GM23338 (cell line): Measurements from ENCODE around the gene SHB. TPM values are rescaled to one million over a fixed set of nuclear protein-coding genes. Genes with fewer than 3 reads are reported as not detected.

Source experiments
- ATAC-seq: fragments of 200-7000 bp; cut with Tn5 transposase; 3 replicates; pipeline ENCODE4 v1.9.1; 2020
- DNase-seq: peaks from one replicate; pipeline ENCODE4 v3.0.0-alpha.2; 2015; ENCODE audit warnings: low spot score
- H2AFZ ChIP-seq: fragments of 200-600 bp; sonication (generic); 2 replicates; pipeline ENCODE4 v1.8.0; 2016; ENCODE audit warnings: antibody characterized with exemption, mild to moderate bottlenecking, moderate library complexity
- H3F3A ChIP-seq: fragments of 200-600 bp; sonication (generic); replicated peaks from 2 replicates; pipeline ENCODE4 v1.8.0; 2017; ENCODE audit warnings: antibody characterized with exemption, mixed run types, low read depth
- H3K27ac ChIP-seq: fragments of 200-600 bp; sonication (generic); 2 replicates; pipeline ENCODE4 v1.6.1; 2016; ENCODE audit warnings: low read depth
- H3K27me3 ChIP-seq: fragments of 200-600 bp; sonication (generic); 2 replicates; pipeline ENCODE4 v1.8.0; 2016; ENCODE audit warnings: mild to moderate bottlenecking, mixed run types, moderate library complexity; ENCODE audit not compliant: insufficient read depth
- H3K36me3 ChIP-seq: fragments of 200-600 bp; sonication (generic); 2 replicates; pipeline ENCODE4 v1.8.0; 2016; ENCODE audit warnings: mild to moderate bottlenecking; ENCODE audit not compliant: insufficient read depth
- H3K4me1 ChIP-seq: fragments of 200-600 bp; sonication (generic); 2 replicates; pipeline ENCODE4 v1.8.0; 2016; ENCODE audit warnings: mild to moderate bottlenecking, moderate library complexity; ENCODE audit not compliant: insufficient read depth
- H3K4me2 ChIP-seq: fragments of 200-600 bp; sonication (generic); 2 replicates; pipeline ENCODE4 v1.7.1; 2017; ENCODE audit warnings: mixed run types
- H3K4me3 ChIP-seq: fragments of 200-600 bp; sonication (generic); 2 replicates; pipeline ENCODE4 v1.6.1; 2016; ENCODE audit warnings: mixed run types
- H3K79me2 ChIP-seq: fragments of 200-600 bp; sonication (generic); replicated peaks from 2 replicates; pipeline ENCODE4 v1.8.0; 2017; ENCODE audit warnings: mild to moderate bottlenecking; ENCODE audit not compliant: insufficient read depth
- H3K9me2 ChIP-seq: fragments of 200-600 bp; sonication (generic); 2 replicates; pipeline ENCODE4 v1.8.0; 2017; ENCODE audit not compliant: insufficient read depth
- H4K20me1 ChIP-seq: fragments of 200-600 bp; sonication (generic); replicated peaks from 2 replicates; pipeline ENCODE4 v1.8.0; 2017; ENCODE audit warnings: mild to moderate bottlenecking; ENCODE audit not compliant: insufficient read depth
- H3K27ac Mint-ChIP-seq: 2 replicates; pipeline ENCODE4 v1.8.0; 2020; ENCODE audit warnings: inconsistent platforms, mild to moderate bottlenecking, moderate library complexity, mixed read lengths
- H3K27me3 Mint-ChIP-seq: 3 replicates; pipeline ENCODE4 v1.8.0; 2022; ENCODE audit warnings: low read depth, mild to moderate bottlenecking, moderate library complexity, mixed read lengths, inconsistent platforms; ENCODE audit not compliant: insufficient read depth, poor library complexity
- H3K36me3 Mint-ChIP-seq: 3 replicates; pipeline ENCODE4 v1.8.0; 2021; ENCODE audit warnings: low read depth, mild to moderate bottlenecking, inconsistent platforms, moderate library complexity, mixed read lengths
- H3K4me1 Mint-ChIP-seq: 3 replicates; pipeline ENCODE4 v1.8.0; 2020; ENCODE audit warnings: mild to moderate bottlenecking, inconsistent platforms, mixed read lengths
- H3K4me3 Mint-ChIP-seq: 3 replicates; pipeline ENCODE4 v1.8.0; 2021; ENCODE audit warnings: moderate library complexity, mild to moderate bottlenecking, inconsistent platforms, mixed read lengths
- H3K9me3 Mint-ChIP-seq: 3 replicates; pipeline ENCODE4 v1.8.0; 2020; ENCODE audit warnings: moderate library complexity, mild to moderate bottlenecking, inconsistent platforms, mixed read lengths
- EZH2phosphoT487 ChIP-seq: fragments of 200-600 bp; sonication (generic); IDR thresholded peaks from one replicate; pipeline ENCODE4 v1.8.1; 2018; ENCODE audit warnings: antibody characterized with exemption; ENCODE audit not compliant: unreplicated experiment
- NANOG ChIP-seq: IDR thresholded peaks from 2 replicates; pipeline ENCODE4 v1.6.1; 2016; ENCODE audit warnings: antibody characterized with exemption, borderline replicate concordance
- POLR2AphosphoS5 ChIP-seq: IDR thresholded peaks from 2 replicates; pipeline ENCODE4 v1.6.1; 2016; ENCODE audit warnings: antibody characterized with exemption, low read depth
- STAT1 ChIP-seq: IDR thresholded peaks from one replicate; pipeline ENCODE4 v1.6.1; 2016; ENCODE audit warnings: antibody characterized with exemption; ENCODE audit not compliant: unreplicated experiment
- polyA plus RNA-seq: library from polyadenylated mRNA; unstranded; fragments of >200 nt; fragmentation: Nextera tagmentation; extraction: Ambion mirVana; gene quantifications from 2 replicates; pipeline ENCODE4 v1.2.1, GENCODE V29; 2016
- total RNA-seq: library from RNA; depleted of rRNA; stranded (reverse); fragments of >200 nt; shearing (Covaris generic); gene quantifications from 2 replicates; pipeline ENCODE4 v1.2.3, GENCODE V29; 2014
- TF ChIP-seq, protein P1 (sequence below): fragments of 250-450 bp; sonication (Bioruptor Pico); IDR thresholded peaks from 2 replicates; pipeline ENCODE4 v1.5.0; 2020; ENCODE audit warnings: mild to moderate bottlenecking, moderate library complexity
- TF ChIP-seq, protein P2 (sequence below): IDR thresholded peaks from one replicate; pipeline ENCODE4 v1.6.1; 2018; ENCODE audit warnings: antibody characterized with exemption; ENCODE audit not compliant: unreplicated experiment

The SHB gene
- total and polyA plus RNA-seq, 2 experiments from 2014 or later = 1.5 to 14.0 TPM

DNA sequence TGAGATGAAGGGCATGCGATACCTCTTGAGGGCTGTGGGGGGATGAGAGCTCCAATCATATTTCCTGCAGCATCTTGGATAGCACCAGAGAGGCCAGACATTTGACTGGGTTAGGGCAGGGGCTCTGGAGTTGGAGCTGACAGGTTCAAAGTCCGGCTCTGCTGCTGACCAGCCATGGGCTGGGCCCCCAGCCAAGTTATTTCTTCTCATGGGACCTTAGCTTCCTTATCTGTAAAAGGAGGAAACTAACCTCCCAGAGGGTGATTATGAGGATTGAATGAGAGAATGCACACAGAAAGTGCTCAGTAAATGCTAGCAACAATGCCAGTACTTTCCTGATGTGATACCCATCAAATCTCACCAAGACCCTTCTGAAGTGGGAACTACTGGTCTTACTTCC is 99.9 kb downstream of the SHB start:
- no peaks in the 10 kb centered on the region for H3K9me3 Mint-ChIP-seq
- Histone ChIP-seq H3K4me2 (no peak overlapping the region), H2AFZ (no peak overlapping the region), H3K4me3 (no peak overlapping the region), H3K36me3 (no peaks in the 10 kb centered on the region), H3K9me2 (0 out of 2 replicates have a peak, but pooled peaks cover 2% of the 10 kb centered on the region), H3K79me2 (no peaks in the 10 kb centered on the region), H3F3A (no peaks in the 10 kb centered on the region), H3K27me3 (no peaks in the 10 kb centered on the region), H3K4me1 (no peaks in the 10 kb centered on the region), H3K27ac (no peak overlapping the region), H4K20me1 (no peaks in the 10 kb centered on the region; the same call in 1 of the 2 replicates)
- no peak for ATAC-seq
- H3K27me3 Mint-ChIP-seq = peaks cover 2% of the 10 kb centered on the region
- no peak for DNase-seq
- no peak overlapping the region for H3K27ac Mint-ChIP-seq
- H3K4me3 Mint-ChIP-seq = no peak overlapping the region
- TF ChIP-seq NANOG (no peak), EZH2phosphoT487 (no peak), POLR2AphosphoS5 (no peak), STAT1 (no peak)
- TF ChIP-seq, protein P1, sequence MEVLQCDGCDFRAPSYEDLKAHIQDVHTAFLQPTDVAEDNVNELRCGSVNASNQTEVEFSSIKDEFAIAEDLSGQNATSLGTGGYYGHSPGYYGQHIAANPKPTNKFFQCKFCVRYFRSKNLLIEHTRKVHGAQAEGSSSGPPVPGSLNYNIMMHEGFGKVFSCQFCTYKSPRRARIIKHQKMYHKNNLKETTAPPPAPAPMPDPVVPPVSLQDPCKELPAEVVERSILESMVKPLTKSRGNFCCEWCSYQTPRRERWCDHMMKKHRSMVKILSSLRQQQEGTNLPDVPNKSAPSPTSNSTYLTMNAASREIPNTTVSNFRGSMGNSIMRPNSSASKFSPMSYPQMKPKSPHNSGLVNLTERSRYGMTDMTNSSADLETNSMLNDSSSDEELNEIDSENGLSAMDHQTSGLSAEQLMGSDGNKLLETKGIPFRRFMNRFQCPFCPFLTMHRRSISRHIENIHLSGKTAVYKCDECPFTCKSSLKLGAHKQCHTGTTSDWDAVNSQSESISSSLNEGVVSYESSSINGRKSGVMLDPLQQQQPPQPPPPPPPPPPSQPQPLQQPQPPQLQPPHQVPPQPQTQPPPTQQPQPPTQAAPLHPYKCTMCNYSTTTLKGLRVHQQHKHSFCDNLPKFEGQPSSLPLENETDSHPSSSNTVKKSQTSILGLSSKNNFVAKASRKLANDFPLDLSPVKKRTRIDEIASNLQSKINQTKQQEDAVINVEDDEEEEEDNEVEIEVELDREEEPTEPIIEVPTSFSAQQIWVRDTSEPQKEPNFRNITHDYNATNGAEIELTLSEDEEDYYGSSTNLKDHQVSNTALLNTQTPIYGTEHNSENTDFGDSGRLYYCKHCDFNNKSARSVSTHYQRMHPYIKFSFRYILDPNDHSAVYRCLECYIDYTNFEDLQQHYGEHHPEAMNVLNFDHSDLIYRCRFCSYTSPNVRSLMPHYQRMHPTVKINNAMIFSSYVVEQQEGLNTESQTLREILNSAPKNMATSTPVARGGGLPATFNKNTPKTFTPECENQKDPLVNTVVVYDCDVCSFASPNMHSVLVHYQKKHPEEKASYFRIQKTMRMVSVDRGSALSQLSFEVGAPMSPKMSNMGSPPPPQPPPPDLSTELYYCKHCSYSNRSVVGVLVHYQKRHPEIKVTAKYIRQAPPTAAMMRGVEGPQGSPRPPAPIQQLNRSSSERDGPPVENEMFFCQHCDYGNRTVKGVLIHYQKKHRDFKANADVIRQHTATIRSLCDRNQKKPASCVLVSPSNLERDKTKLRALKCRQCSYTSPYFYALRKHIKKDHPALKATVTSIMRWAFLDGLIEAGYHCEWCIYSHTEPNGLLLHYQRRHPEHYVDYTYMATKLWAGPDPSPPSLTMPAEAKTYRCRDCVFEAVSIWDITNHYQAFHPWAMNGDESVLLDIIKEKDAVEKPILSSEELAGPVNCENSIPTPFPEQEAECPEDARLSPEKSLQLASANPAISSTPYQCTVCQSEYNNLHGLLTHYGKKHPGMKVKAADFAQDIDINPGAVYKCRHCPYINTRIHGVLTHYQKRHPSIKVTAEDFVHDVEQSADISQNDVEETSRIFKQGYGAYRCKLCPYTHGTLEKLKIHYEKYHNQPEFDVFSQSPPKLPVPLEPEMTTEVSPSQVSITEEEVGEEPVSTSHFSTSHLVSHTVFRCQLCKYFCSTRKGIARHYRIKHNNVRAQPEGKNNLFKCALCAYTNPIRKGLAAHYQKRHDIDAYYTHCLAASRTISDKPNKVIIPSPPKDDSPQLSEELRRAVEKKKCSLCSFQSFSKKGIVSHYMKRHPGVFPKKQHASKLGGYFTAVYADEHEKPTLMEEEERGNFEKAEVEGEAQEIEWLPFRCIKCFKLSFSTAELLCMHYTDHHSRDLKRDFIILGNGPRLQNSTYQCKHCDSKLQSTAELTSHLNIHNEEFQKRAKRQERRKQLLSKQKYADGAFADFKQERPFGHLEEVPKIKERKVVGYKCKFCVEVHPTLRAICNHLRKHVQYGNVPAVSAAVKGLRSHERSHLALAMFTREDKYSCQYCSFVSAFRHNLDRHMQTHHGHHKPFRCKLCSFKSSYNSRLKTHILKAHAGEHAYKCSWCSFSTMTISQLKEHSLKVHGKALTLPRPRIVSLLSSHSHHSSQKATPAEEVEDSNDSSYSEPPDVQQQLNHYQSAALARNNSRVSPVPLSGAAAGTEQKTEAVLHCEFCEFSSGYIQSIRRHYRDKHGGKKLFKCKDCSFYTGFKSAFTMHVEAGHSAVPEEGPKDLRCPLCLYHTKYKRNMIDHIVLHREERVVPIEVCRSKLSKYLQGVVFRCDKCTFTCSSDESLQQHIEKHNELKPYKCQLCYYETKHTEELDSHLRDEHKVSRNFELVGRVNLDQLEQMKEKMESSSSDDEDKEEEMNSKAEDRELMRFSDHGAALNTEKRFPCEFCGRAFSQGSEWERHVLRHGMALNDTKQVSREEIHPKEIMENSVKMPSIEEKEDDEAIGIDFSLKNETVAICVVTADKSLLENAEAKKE = no peak
- TF ChIP-seq, protein P2, sequence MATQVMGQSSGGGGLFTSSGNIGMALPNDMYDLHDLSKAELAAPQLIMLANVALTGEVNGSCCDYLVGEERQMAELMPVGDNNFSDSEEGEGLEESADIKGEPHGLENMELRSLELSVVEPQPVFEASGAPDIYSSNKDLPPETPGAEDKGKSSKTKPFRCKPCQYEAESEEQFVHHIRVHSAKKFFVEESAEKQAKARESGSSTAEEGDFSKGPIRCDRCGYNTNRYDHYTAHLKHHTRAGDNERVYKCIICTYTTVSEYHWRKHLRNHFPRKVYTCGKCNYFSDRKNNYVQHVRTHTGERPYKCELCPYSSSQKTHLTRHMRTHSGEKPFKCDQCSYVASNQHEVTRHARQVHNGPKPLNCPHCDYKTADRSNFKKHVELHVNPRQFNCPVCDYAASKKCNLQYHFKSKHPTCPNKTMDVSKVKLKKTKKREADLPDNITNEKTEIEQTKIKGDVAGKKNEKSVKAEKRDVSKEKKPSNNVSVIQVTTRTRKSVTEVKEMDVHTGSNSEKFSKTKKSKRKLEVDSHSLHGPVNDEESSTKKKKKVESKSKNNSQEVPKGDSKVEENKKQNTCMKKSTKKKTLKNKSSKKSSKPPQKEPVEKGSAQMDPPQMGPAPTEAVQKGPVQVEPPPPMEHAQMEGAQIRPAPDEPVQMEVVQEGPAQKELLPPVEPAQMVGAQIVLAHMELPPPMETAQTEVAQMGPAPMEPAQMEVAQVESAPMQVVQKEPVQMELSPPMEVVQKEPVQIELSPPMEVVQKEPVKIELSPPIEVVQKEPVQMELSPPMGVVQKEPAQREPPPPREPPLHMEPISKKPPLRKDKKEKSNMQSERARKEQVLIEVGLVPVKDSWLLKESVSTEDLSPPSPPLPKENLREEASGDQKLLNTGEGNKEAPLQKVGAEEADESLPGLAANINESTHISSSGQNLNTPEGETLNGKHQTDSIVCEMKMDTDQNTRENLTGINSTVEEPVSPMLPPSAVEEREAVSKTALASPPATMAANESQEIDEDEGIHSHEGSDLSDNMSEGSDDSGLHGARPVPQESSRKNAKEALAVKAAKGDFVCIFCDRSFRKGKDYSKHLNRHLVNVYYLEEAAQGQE = no peak
- no peaks in the 10 kb centered on the region for H3K36me3 Mint-ChIP-seq
- H3K4me1 Mint-ChIP-seq = peaks cover 14% of the 10 kb centered on the region
